ENCODE results near the gene HTR1B.

- TF ChIP-seq POLR2A (IDR thresholded peaks at IDR 0.05) (no peak), CTCF (IDR thresholded peaks at IDR 0.05) (peak; percentile 37 to 62 (median 53))
These were observed 2.8 kb upstream of the HTR1B start for GRCh38 chr6:77466055-77466450.

Data from testis (tissue), 2 donors.